Fibroblast of villous mesenchyme (primary cell): ENCODE results near the gene FLAD1. TPM values are rescaled to one million over a fixed set of nuclear protein-coding genes. Genes with fewer than 3 reads are reported as not detected.
A peak's percentile ranks its signal among the peaks of the same experiment; 100 is the strongest.

Source experiments
- DNase-seq: peaks from one replicate; pipeline ENCODE4 v3.0.0-alpha.2; 2010; ENCODE audit warnings: low read depth
- H3K4me3 ChIP-seq: 2 replicates; pipeline ENCODE4 v1.5.1; 2011; ENCODE audit warnings: low read depth, mild to moderate bottlenecking, low read length
- total RNA-seq: library from RNA; depleted of rRNA; stranded (reverse); fragments of >200 nt; gene quantifications from 2 replicates; pipeline ENCODE4 v1.2.3, GENCODE V29; 2012
- TF ChIP-seq, protein P1 (sequence below): IDR thresholded peaks from 2 replicates; pipeline ENCODE4 v1.5.1; 2012; ENCODE audit warnings: low read depth, mild to moderate bottlenecking, low read length; ENCODE audit not compliant: insufficient read depth

Gene FLAD1
- total RNA-seq, 1 donor: 22.9 TPM

- DNase-seq: no peak
- TF ChIP-seq, protein P1, sequence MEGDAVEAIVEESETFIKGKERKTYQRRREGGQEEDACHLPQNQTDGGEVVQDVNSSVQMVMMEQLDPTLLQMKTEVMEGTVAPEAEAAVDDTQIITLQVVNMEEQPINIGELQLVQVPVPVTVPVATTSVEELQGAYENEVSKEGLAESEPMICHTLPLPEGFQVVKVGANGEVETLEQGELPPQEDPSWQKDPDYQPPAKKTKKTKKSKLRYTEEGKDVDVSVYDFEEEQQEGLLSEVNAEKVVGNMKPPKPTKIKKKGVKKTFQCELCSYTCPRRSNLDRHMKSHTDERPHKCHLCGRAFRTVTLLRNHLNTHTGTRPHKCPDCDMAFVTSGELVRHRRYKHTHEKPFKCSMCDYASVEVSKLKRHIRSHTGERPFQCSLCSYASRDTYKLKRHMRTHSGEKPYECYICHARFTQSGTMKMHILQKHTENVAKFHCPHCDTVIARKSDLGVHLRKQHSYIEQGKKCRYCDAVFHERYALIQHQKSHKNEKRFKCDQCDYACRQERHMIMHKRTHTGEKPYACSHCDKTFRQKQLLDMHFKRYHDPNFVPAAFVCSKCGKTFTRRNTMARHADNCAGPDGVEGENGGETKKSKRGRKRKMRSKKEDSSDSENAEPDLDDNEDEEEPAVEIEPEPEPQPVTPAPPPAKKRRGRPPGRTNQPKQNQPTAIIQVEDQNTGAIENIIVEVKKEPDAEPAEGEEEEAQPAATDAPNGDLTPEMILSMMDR: no peak
- H3K4me3 ChIP-seq: no peak overlapping the region
Measured at GRCh38 chr1:154938604-154939399, 44.3 kb upstream of the FLAD1 start.

DNA sequence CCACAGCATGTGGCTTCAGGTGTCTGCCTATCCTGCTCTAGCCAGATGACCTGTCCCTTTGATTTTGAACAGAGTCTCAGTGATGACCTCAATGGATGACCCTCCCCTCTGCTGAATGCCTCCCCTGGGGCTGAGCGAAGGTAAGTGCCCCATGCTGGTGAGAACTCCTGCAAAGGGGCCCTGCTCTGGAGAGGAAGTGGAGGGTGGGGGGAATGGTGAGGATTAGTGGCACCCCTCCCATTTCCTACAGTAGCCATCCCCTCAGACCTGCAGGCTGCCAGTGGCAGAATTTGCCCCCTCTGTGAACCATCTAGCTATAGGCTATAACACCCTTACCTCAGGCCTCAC lies 43.0 kb upstream of the FLAD1 start:
- no peak overlapping the region for H3K4me3 ChIP-seq
- DNase-seq: no peak
- TF ChIP-seq, protein P1: no peak

DNA sequence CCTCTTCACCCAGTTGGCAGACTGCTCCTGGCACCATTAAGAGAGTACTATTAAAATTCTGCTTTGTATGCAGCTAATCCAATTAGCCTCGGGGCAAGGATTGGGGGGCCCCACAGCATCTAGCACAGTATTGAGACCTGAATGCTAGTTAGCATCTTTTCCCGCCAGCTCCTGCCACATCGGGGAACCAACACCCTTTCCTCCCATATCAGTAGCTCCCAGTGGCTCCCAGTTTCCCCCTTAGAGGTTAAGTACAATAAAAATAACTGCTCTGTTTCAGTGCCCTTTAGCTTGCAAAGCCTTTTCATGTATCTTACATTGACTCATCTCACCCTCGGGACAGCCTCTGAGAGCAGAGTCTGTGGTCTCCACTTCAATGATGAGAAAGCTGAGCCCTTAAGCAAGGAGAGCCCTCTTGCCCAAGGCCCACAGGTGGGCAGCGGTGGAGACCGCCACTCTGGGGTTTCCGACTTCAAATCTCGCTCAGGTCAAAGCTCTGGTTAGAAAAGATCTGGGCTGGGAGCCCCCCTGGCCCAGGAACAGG lies 42.4 kb upstream of the FLAD1 start:
- no peak for DNase-seq
- no peak overlapping the region for H3K4me3 ChIP-seq
- TF ChIP-seq, protein P1: no peak

DNA sequence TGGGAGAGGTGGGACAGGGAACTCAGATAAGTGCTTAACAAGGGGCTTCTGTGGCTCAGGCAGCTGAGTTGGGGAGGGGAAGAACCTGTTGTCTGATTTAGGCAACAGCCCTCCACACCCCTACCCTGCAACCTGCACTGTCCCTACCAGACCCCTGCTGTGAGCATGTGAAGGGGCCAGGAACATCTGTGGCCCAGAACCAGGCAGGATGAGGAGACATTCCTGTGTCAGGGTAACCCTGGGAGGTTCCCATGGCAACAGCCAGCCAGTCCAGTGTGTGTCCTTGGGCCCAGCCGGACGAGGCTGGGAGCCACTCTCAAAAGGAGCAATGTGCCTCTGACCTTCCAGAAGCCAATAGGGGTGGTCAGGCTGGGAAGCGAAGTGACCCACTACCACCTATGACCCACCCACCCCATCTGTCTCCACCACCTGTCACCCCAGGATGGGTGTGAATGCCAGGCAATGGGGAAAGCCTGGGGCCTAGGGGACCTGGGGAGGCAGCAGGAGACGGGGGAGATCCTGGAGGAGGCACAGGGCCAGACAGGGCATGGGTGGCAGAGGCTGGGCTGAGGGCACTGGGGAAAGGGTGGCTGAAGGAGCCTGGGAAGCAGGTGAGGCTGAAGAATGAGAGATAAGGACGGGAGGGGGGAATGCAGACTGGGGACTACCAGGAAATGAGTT lies 41.7 kb upstream of the FLAD1 start:
- TF ChIP-seq, protein P1: no peak
- peak; percentile 5 for DNase-seq

GRCh38 chr1:154943649-154944400 lies 39.3 kb upstream of the FLAD1 start:
- peak; percentile 45 for DNase-seq

More for the DNA sequence above, 41.7 kb upstream of the FLAD1 start:
- H3K4me3 ChIP-seq: no peak overlapping the region

GRCh38 chr1:154944401-154945159 lies 38.6 kb upstream of the FLAD1 start:
- no peak overlapping the region for H3K4me3 ChIP-seq
- no peak for DNase-seq
- TF ChIP-seq, protein P1: no peak

More at GRCh38 chr1:154943649-154944400, 39.3 kb upstream of the FLAD1 start:
- TF ChIP-seq, protein P1: peak; percentile 77
- no peak overlapping the region for H3K4me3 ChIP-seq
